Upper lobe of left lung (tissue), 6 donors: Measurements from ENCODE around the gene ZNF783. TPM values are rescaled to one million over a fixed set of nuclear protein-coding genes. Genes with fewer than 3 reads are reported as not detected.

ENCODE experiments used
- ATAC-seq, 2 donors: fragments of 200-7000 bp; cut with Tn5 transposase; one replicate each; pipeline ENCODE4 v1.9.1; 2022; ENCODE audit warnings: mild to moderate bottlenecking in 2 of 2, moderate library complexity in 2 of 2; ENCODE audit not compliant: low FRiP score in 2 of 2
- DNase-seq, 2 donors: peaks; one replicate each; pipeline ENCODE4 v3.0.0-alpha.2; 2019 to 2020
- H3K27ac ChIP-seq, 4 donors: fragments of 200-600 bp; sonication (generic); one replicate each; pipeline ENCODE4 v1.5.1; 2016 to 2019
- H3K27me3 ChIP-seq, 4 donors: fragments of 200-600 bp; sonication (generic); one replicate each; pipeline ENCODE4 v1.5.1; 2017 to 2019
- H3K36me3 ChIP-seq, 4 donors: fragments of 200-600 bp; sonication (generic); one replicate each; pipeline ENCODE4 v1.5.1; 2016 to 2019
- H3K4me1 ChIP-seq, 4 donors: fragments of 200-600 bp; sonication (generic); one replicate each; pipeline ENCODE4 v1.5.1; 2018 to 2019
- H3K4me3 ChIP-seq, 4 donors: fragments of 200-600 bp; sonication (generic); one replicate each; pipeline ENCODE4 v1.5.1; 2017 to 2019; ENCODE audit warnings: mild to moderate bottlenecking in 2 of 4, moderate library complexity in 1 of 4
- H3K9me3 ChIP-seq, 4 donors: fragments of 200-600 bp; sonication (generic); one replicate each; pipeline ENCODE4 v1.5.1; 2018 to 2019
- CTCF ChIP-seq, 6 experiments: fragments of 450-650 bp in 4 of 6; fragments of 200-600 bp in 2 of 6; sonication (generic) in 2 of 6; IDR thresholded peaks; one replicate each; pipeline ENCODE4 v1.5.1; 2016 to 2019; ENCODE audit warnings: antibody characterized with exemption in 6 of 6
- EP300 ChIP-seq, 4 donors: sonication (generic); formaldehyde crosslinking; IDR thresholded peaks; one replicate each; pipeline ENCODE4 v1.5.1; 2017; ENCODE audit warnings: antibody characterized with exemption in 4 of 4, control low read depth in 2 of 4
- POLR2A ChIP-seq, 4 donors: fragments of 450-650 bp; IDR thresholded peaks; one replicate each; pipeline ENCODE4 v1.5.1; 2016 to 2017; ENCODE audit warnings: antibody characterized with exemption in 4 of 4, mild to moderate bottlenecking in 2 of 4
- POLR2AphosphoS5 ChIP-seq, 2 donors: sonication (generic); formaldehyde crosslinking; IDR thresholded peaks; one replicate each; pipeline ENCODE4 v1.5.1; 2017; ENCODE audit warnings: antibody characterized with exemption in 2 of 2
- WGBS, 2 donors: methylation state at CpG; one replicate each; pipeline ENCODE4 v1.1.5; 2017 to 2018; 5-methylcytosine and 5-hydroxymethylcytosine counted together
- total RNA-seq, 6 donors: library from RNA; depleted of rRNA in 4 of 6; stranded (reverse); fragments of >200 nt in 4 of 6; gene quantifications; one replicate each; pipeline versions ENCODE4 v1.1.0 to v1.2.1, GENCODE V29; 2016 to 2021
- donor health status: DM: no; HTN: no; CAD: no; lungs with moderate emphysema.
- donor health status: DM: no; HTN: yes; CAD: no; lungs with severe emphysema.

The ZNF783 gene
- total RNA-seq, 6 donors from 2014 or later = 12.6 to 46.1 (median 17.5) TPM

DNA sequence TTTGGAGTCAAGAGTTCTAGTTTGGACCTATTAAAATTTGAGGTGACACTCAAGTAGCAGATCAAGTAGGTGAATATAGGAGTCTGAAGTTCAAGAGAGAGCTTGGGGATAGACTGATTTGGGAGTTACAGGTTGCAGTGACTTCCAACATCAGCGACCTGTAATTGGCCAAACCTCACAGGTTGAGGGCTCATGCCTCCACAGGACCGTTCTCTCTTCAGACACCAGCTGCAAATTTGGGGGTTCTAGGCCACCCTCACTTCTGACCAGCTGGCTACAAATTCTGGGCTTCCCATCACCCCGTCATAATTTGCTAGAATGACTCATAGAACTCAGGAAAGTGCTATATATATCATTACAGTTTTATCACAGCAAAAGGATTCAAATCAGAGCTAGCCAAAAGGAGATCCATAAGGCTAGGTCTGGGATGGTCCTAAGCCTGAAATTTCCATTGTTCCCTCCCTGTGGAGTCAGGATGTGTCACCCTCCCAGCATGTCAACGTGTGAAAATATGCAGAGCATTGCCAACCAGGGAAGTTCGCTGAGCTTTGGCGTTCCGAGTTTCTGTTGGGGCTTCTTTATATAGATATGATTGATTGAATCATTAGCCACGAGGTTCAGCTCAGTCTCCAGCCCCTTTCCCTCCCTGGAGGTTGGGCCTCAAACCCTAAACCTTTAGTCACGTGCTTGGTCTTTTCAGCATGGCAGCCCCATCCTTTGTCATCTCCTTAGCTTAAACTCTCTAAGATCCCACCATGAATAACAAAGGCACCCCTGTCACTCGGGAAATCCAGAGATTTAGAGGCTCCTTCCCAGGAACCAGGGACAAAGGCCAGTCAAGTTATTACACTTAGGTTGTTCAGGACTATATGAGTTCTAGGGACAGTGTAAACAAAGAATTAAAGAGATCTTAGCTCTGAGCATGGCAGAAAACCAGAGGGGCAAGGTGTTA, 43.3 kb upstream of the ZNF783 start:
- no peak for ATAC-seq
- WGBS, 2 donors = 89 to 96% methylated on average over 10 of the region's 10 CpGs
- Histone ChIP-seq H3K27me3 (no peaks in the 10 kb centered on the region), H3K4me1 (no peaks in the 10 kb centered on the region), H3K27ac (no peak overlapping the region), H3K4me3 (no peak overlapping the region), H3K36me3 (peaks cover under 1 to 96% (median 74%) of the 10 kb centered on the region in 4 donors), H3K9me3 (no peaks in the 10 kb centered on the region)
- TF ChIP-seq POLR2AphosphoS5 (IDR thresholded peaks at IDR 0.05) = no peak
- TF ChIP-seq CTCF (IDR thresholded peaks at IDR 0.05) = no peak
- no peak for TF ChIP-seq POLR2A (IDR thresholded peaks at IDR 0.05)
- no peak for TF ChIP-seq EP300 (IDR thresholded peaks at IDR 0.05)
- DNase-seq = no peak

GRCh38 chr7:149220534-149220933, 41.5 kb upstream of the ZNF783 start:
- H3K36me3 ChIP-seq = peaks cover 0 to 94% (median 74%) of the 10 kb centered on the region in 4 donors
- H3K4me3 ChIP-seq = no peak overlapping the region
- TF ChIP-seq EP300 (IDR thresholded peaks at IDR 0.05) (no peak), CTCF (IDR thresholded peaks at IDR 0.05) (no peak), POLR2AphosphoS5 (IDR thresholded peaks at IDR 0.05) (no peak), POLR2A (IDR thresholded peaks at IDR 0.05) (no peak)
- no peaks in the 10 kb centered on the region for H3K27me3 ChIP-seq
- ATAC-seq = no peak
- no peaks in the 10 kb centered on the region for H3K4me1 ChIP-seq
- H3K9me3 ChIP-seq = no peaks in the 10 kb centered on the region
- H3K27ac ChIP-seq = no peak overlapping the region
- WGBS, 2 donors = 76 to 78% methylated on average over 6 of the region's 6 CpGs
- no peak for DNase-seq

GRCh38 chr7:149223176-149223575, 38.8 kb upstream of the ZNF783 start:
- no peaks in the 10 kb centered on the region for H3K4me1 ChIP-seq
- no peaks in the 10 kb centered on the region for H3K27me3 ChIP-seq
- DNase-seq (no peak), ATAC-seq (no peak)
- peaks cover 0 to 74% (median 55%) of the 10 kb centered on the region in 4 donors for H3K36me3 ChIP-seq
- WGBS, 2 donors = 97 to 99% methylated on average over 8 of the region's 8 CpGs
- no peaks in the 10 kb centered on the region for H3K9me3 ChIP-seq
- no peak for TF ChIP-seq CTCF (IDR thresholded peaks at IDR 0.05)
- TF ChIP-seq EP300 (IDR thresholded peaks at IDR 0.05) = no peak
- no peak for TF ChIP-seq POLR2A (IDR thresholded peaks at IDR 0.05)
- TF ChIP-seq POLR2AphosphoS5 (IDR thresholded peaks at IDR 0.05) = no peak
- H3K27ac ChIP-seq = no peak overlapping the region
- no peak overlapping the region for H3K4me3 ChIP-seq

DNA sequence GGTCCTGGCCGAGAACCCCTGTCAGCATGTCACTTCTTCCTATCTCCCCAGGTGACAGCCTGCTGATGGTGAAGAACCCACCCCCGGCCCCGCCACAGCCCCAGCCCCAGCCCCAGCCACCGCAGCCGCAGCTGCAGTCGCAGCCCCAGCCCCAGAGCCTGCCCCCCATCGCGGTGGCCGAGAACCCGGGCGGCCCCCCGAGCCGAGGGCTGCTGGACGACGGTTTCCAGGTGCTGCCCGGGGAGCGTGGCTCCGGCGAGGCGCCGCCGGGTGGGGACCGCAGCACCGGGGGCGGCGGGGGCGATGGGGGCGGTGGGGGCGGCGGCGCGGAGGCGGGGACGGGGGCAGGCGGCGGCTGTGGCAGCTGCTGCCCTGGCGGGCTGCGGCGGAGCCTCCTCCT, 38.2 kb upstream of the ZNF783 start:
- H3K4me3 ChIP-seq = no peak overlapping the region
- no peaks in the 10 kb centered on the region for H3K4me1 ChIP-seq
- H3K36me3 ChIP-seq = peaks cover 0 to 68% (median 54%) of the 10 kb centered on the region in 4 donors
- TF ChIP-seq POLR2A (IDR thresholded peaks at IDR 0.05) (no peak), POLR2AphosphoS5 (IDR thresholded peaks at IDR 0.05) (no peak), EP300 (IDR thresholded peaks at IDR 0.05) (no peak), CTCF (IDR thresholded peaks at IDR 0.05) (no peak)
- H3K27me3 ChIP-seq = no peaks in the 10 kb centered on the region
- no peaks in the 10 kb centered on the region for H3K9me3 ChIP-seq
- no peak overlapping the region for H3K27ac ChIP-seq
- ATAC-seq = no peak
- peak in 1 of 2 donors; percentile 65 for DNase-seq
- 99 to 100% methylated on average over 1 to 23 of the region's 39 CpGs for WGBS, 2 donors
